Measurements from ENCODE around the gene PHC2.

DNA sequence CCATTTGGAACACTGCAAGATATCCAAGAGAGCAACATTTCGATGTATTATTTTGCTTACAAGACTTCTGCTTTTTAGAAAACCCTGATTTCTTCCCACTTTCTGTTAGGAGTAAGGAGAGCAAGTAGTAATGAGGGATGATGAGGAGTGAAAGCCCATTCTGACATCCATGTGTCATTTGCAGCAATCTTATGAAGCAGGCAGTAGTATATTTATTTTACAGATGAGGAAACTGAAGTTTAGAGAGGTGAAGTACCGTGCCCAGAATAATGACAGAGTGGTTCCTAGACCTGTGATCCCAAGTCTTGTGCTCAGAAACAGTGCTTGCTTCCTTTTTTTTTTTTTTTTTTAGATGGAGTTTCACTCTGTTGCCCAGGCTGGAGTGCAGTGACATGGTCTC is 34.4 kb upstream of the PHC2 start:
- TF ChIP-seq POLR2AphosphoS5 (IDR thresholded peaks at IDR 0.05; ENCODE audit: low read depth, low read length) (no peak), TAF1 (IDR thresholded peaks at IDR 0.05; ENCODE audit: low read depth, low read length) (no peak), SPI1 (IDR thresholded peaks at IDR 0.05; ENCODE audit: low read depth, low read length) (no peak)
